K562 (cell line): ENCODE data around the gene CXCL12. TPM values are rescaled to one million over a fixed set of nuclear protein-coding genes. Genes with fewer than 3 reads are reported as not detected.

Experiments
- ATAC-seq: fragments of 200-7000 bp; cut with Tn5 transposase; 3 replicates; pipeline ENCODE4 v1.9.1; 2020; ENCODE audit warnings: moderate library complexity
- BruUV-seq: library from RNA; stranded (reverse); fragments of 400-500 nt; replicated peaks from 2 replicates; lab custom pipeline; 2021; lab: Mats Ljungman, UMichigan
- CTCF ChIA-PET: fragments of 300-600 bp; formaldehyde crosslinking; extraction: SDS; loops from one replicate; lab custom pipeline; 2021; ENCODE audit warnings: low intra/inter-chr PET ratio; lab: Yijun Ruan, JAX
- POLR2A ChIA-PET: fragments of 300-600, 350-650 bp; sonication (Branson Sonifier 250); formaldehyde crosslinking; extraction: SDS; loops from one replicate; lab custom pipeline; 2021; ENCODE audit warnings: antibody characterized with exemption, inconsistent platforms; lab: Yijun Ruan, JAX
- DNase-seq, 4 experiments: peaks; one replicate each; pipeline versions ENCODE4 v3.0.0 to v3.0.0-alpha.2; 2011 to 2018; ENCODE audit warnings: low spot score in 3 of 4, mixed read lengths in 3 of 4; ENCODE audit errors: extremely low read depth in 1 of 4
- FAIRE-seq: peaks from 2 replicates; lab custom pipeline; 2011; peaks lifted over from hg19 to GRCh38; lab: Jason Lieb, UNC
- H2AFZ ChIP-seq: 2 replicates; pipeline ENCODE4 v1.6.0; 2011; ENCODE audit warnings: low read depth, low read length, control low read depth, inconsistent platforms
- H3K27ac ChIP-seq: fragments of 200-600 bp; 3 replicates; pipeline ENCODE4 v1.8.0; 2011; ENCODE audit warnings: low read depth, mild to moderate bottlenecking, control low read depth, inconsistent platforms, low read length, moderate library complexity, mixed read lengths; ENCODE audit errors: extremely low read depth
- H3K27me3 ChIP-seq, 2 experiments: fragments of 300-600 bp in 1 of 2; 2 replicates in 1 of 2; 3 replicates in 1 of 2; pipeline versions ENCODE4 v1.6.0 to v1.8.0; 2011; ENCODE audit warnings: inconsistent platforms in 2 of 2, low read length in 2 of 2, mild to moderate bottlenecking in 1 of 2, mixed read lengths in 1 of 2, moderate library complexity in 1 of 2; ENCODE audit not compliant: control insufficient read depth in 2 of 2, insufficient read depth in 2 of 2
- H3K36me3 ChIP-seq: fragments of 300-600 bp; 3 replicates; pipeline ENCODE4 v1.8.0; 2011; ENCODE audit warnings: mild to moderate bottlenecking, low read length, inconsistent platforms; ENCODE audit not compliant: control insufficient read depth, insufficient read depth
- H3K4me1 ChIP-seq, 2 experiments: fragments of 200-600 bp in 1 of 2; replicated peaks in 1 of 2; 2 replicates in 1 of 2; 3 replicates in 1 of 2; pipeline versions ENCODE4 v1.5.1 to v1.8.0; 2011; ENCODE audit warnings: inconsistent platforms in 2 of 2, low read length in 2 of 2, mild to moderate bottlenecking in 1 of 2, mixed read lengths in 1 of 2, moderate library complexity in 1 of 2; ENCODE audit not compliant: control insufficient read depth in 2 of 2, insufficient read depth in 2 of 2
- H3K4me2 ChIP-seq: 2 replicates; pipeline ENCODE4 v1.6.1; 2011; ENCODE audit warnings: low read length, control low read depth, inconsistent platforms, mixed read lengths; ENCODE audit not compliant: insufficient read depth
- H3K4me3 ChIP-seq: fragments of 200-600 bp; sonication (generic), shearing (Covaris generic); 2 replicates; pipeline ENCODE4 v1.5.1; 2016; ENCODE audit warnings: control low read depth, inconsistent platforms
- H3K79me2 ChIP-seq: fragments of 200-600 bp; 3 replicates; pipeline ENCODE4 v1.8.0; 2011; ENCODE audit warnings: low read length, inconsistent platforms; ENCODE audit not compliant: control insufficient read depth, insufficient read depth
- H3K9ac ChIP-seq, 2 experiments: 2 replicates each; pipeline versions ENCODE4 v1.6.0 to v1.6.1; 2011; ENCODE audit warnings: low read depth in 2 of 2, low read length in 2 of 2, control low read depth in 1 of 2, inconsistent platforms in 1 of 2, mild to moderate bottlenecking in 1 of 2, mixed read lengths in 1 of 2; ENCODE audit not compliant: insufficient read depth in 1 of 2
- H3K9me1 ChIP-seq: one replicate; pipeline ENCODE4 v1.6.0; 2011; ENCODE audit warnings: inconsistent platforms, mild to moderate bottlenecking, low read length, moderate library complexity; ENCODE audit not compliant: control insufficient read depth, insufficient read depth
- H3K9me3 ChIP-seq: replicated peaks from 2 replicates; pipeline ENCODE4 v1.5.1; 2011; ENCODE audit warnings: low read depth, low read length, inconsistent platforms; ENCODE audit not compliant: control insufficient read depth, insufficient read depth
- H4K20me1 ChIP-seq: replicated peaks from 2 replicates; pipeline ENCODE4 v1.6.1; 2011; ENCODE audit warnings: low read length, inconsistent platforms, mixed read lengths; ENCODE audit not compliant: control insufficient read depth, insufficient read depth
- ARHGAP35 ChIP-seq: fragments of 450-650 bp; IDR thresholded peaks from 2 replicates; pipeline ENCODE4 v1.6.1; 2018; ENCODE audit not compliant: partially characterized antibody
- CEBPB ChIP-seq: fragments of 450-650 bp; IDR thresholded peaks from 2 replicates; pipeline ENCODE4 v1.6.1; 2016; ENCODE audit warnings: missing genetic modification characterization, missing compliant biosample characterization
- CTCF ChIP-seq, 3 experiments: IDR thresholded peaks in 2 of 3; conservative IDR thresholded peaks in 1 of 3; 2 replicates each; pipeline ENCODE4 v1.5.1; 2011 to 2012; ENCODE audit warnings: low read length in 3 of 3, mild to moderate bottlenecking in 3 of 3, control low read depth in 2 of 3, improper control_type of control experiment in 1 of 3, inconsistent platforms in 1 of 3, low read depth in 1 of 3, mixed read lengths in 1 of 3, moderate library complexity in 1 of 3; ENCODE audit not compliant: insufficient read depth in 2 of 3
- NCOA1 ChIP-seq: fragments of 450-650 bp; IDR thresholded peaks from 2 replicates; pipeline ENCODE4 v1.6.1; 2016; ENCODE audit warnings: low read depth
- NCOR1 ChIP-seq: fragments of 450-650 bp; IDR thresholded peaks from 2 replicates; pipeline ENCODE4 v1.6.1; 2016; ENCODE audit warnings: mild to moderate bottlenecking, moderate library complexity
- WGBS: fragments of 100-300 bp; shearing (Covaris generic); methylation state at CpG from one replicate; pipeline ENCODE4 v1.1.6; 2016; ENCODE audit warnings: low coverage, mixed read lengths; ENCODE audit not compliant: insufficient coverage; ENCODE audit errors: missing lambda C conversion rate; 5-methylcytosine and 5-hydroxymethylcytosine counted together
- in situ Hi-C: fragments of 300-500 bp; cut with MboI; formaldehyde crosslinking; loops from 4 replicates; pipeline ENCODE4 v1.15.0; 2018; ENCODE audit warnings: inconsistent platforms, mixed read lengths
- intact Hi-C: fragments of 100-400 bp; cut with micrococcal nuclease; formaldehyde crosslinking; loops from 2 replicates; pipeline ENCODE4 v1.14.2; 2022
- polyA plus RNA-seq, 8 experiments: library from polyadenylated mRNA; depleted of rRNA in 4 of 8; stranded (reverse) in 5 of 8; unstranded in 3 of 8; fragments of >200 nt; fragmentation: Nextera tagmentation in 2 of 8; fragmentation: Illumina TruSeq in 1 of 8; extraction: Ambion mirVana in 2 of 8; extraction: Trizol in 1 of 8; gene quantifications; 2 replicates each; pipeline versions ENCODE4 v1.2.1 to v1.2.3, GENCODE V29; 2011 to 2014; ENCODE audit warnings: inconsistent platforms in 1 of 8, missing spikeins in 1 of 8
- total RNA-seq, 7 experiments: library from RNA; depleted of rRNA in 6 of 7; stranded (reverse); fragments of >200 nt in 6 of 7; fragmentation: Illumina TruSeq in 2 of 7; extraction: Trizol in 2 of 7; gene quantifications; 2 replicates each; pipeline versions ENCODE4 v1.2.1 to v1.2.3, GENCODE V29; 2011 to 2021; ENCODE audit warnings: low replicate concordance in 1 of 7
- TF ChIP-seq, protein P1 (sequence below), 2 experiments: fragments of 450-650 bp; IDR thresholded peaks; 2 replicates each; pipeline ENCODE4 v1.6.1; 2016

CXCL12 gene
- total and polyA plus RNA-seq, 9 of the 15 experiments (the other 6 are each of a cell fraction or from before 2014, with no cell fraction given): 0.18 TPM; not detected in 8

- ATAC-seq: peak; percentile 80
- FAIRE-seq: peak; percentile 44
- WGBS: 0% methylated on average over 3 of the region's 3 CpGs
Observed at GRCh38 chr10:44339218-44339617, 45.7 kb downstream of the CXCL12 start.

More at GRCh38 chr10:44339218-44339617, 45.7 kb downstream of the CXCL12 start:
- Histone ChIP-seq H4K20me1 (no peaks in the 10 kb centered on the region), H3K4me2 (no peak overlapping the region), H3K36me3 (no peaks in the 10 kb centered on the region), H3K9ac (no peak overlapping the region), H3K27ac (no peak overlapping the region), H3K79me2 (no peaks in the 10 kb centered on the region), H3K4me1 (no peaks in the 10 kb centered on the region)
- CTCF ChIA-PET: no interaction called here
- no TSS peak for BruUV-seq
- TF ChIP-seq, protein P1, sequence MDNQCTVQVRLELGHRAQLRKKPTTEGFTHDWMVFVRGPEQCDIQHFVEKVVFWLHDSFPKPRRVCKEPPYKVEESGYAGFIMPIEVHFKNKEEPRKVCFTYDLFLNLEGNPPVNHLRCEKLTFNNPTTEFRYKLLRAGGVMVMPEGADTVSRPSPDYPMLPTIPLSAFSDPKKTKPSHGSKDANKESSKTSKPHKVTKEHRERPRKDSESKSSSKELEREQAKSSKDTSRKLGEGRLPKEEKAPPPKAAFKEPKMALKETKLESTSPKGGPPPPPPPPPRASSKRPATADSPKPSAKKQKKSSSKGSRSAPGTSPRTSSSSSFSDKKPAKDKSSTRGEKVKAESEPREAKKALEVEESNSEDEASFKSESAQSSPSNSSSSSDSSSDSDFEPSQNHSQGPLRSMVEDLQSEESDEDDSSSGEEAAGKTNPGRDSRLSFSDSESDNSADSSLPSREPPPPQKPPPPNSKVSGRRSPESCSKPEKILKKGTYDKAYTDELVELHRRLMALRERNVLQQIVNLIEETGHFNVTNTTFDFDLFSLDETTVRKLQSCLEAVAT (IDR thresholded peaks at IDR 0.05): no peak
- TF ChIP-seq NCOA1 (no peak), NCOR1 (no peak), CEBPB (tag) (peak; percentile 56), CTCF (IDR thresholded peaks at IDR 0.05 in 2 of 3, conservative IDR thresholded peaks at IDR 0.05 in 1 of 3; ENCODE audit: insufficient read depth in 2 of 3, low read depth in 1 of 3, low read length in 3 of 3) (peak in 2 of 3 experiments; percentile 14 to 28; a peak in 1 of 6 replicates), ARHGAP35 (no peak)
- TF ChIP-seq, all 486 proteins: peak for 2
- POLR2A ChIA-PET: no interaction called here
- no peak for DNase-seq
- no peaks in the 10 kb centered on the region for H3K9me3 ChIP-seq
- peaks cover 6 to 28% of the 10 kb centered on the region in 2 experiments; a peak in 3 of 5 replicates for H3K27me3 ChIP-seq
- no peaks in the 10 kb centered on the region for H3K9me1 ChIP-seq
- intact Hi-C loops (no loop called here), in situ Hi-C loops (no loop called here)
- H2AFZ ChIP-seq: no peak overlapping the region
- no peak overlapping the region for H3K4me3 ChIP-seq
